B cell (primary cell): ENCODE measurements around the gene ZNF586.

Source experiments
- CTCF ChIP-seq: fragments of 200-600 bp; IDR thresholded peaks from one replicate; pipeline ENCODE4 v1.8.0; 2022; ENCODE audit warnings: antibody characterized with exemption, mild to moderate bottlenecking
- EZH2 ChIP-seq: IDR thresholded peaks from 2 replicates; pipeline ENCODE4 v1.6.1; 2012; ENCODE audit warnings: borderline replicate concordance, low read depth, mild to moderate bottlenecking, moderate library complexity, low read length; ENCODE audit not compliant: insufficient read depth, poor library complexity, severe bottlenecking

GRCh38 chr19:57813919-57814504, 44.5 kb downstream of the ZNF586 start:
- TF ChIP-seq CTCF (no peak), EZH2 (no peak)
